ENCODE measurements around the gene RAB20. TPM values are rescaled to one million over a fixed set of nuclear protein-coding genes. Genes with fewer than 3 reads are reported as not detected.
"Not testable (repeated sequence)": the region's sequence is repeated elsewhere in the genome, so short reads cannot be mapped to it uniquely, and the experiment has no call there.

RAB20 gene
- total RNA-seq, 1 donor from 2014 or later: 0.77 TPM

- H3K9me3 Mint-ChIP-seq: no peaks in the 10 kb centered on the region
- H3K36me3 Mint-ChIP-seq (ENCODE audit: low read depth): no peaks in the 10 kb centered on the region
- H3K27ac Mint-ChIP-seq (ENCODE audit: unreplicated experiment): no peak overlapping the region
- no peak for DNase-seq (ENCODE audit: low read depth, low spot score)
- H3K4me3 Mint-ChIP-seq: no peak overlapping the region
- TF ChIP-seq, protein P1, sequence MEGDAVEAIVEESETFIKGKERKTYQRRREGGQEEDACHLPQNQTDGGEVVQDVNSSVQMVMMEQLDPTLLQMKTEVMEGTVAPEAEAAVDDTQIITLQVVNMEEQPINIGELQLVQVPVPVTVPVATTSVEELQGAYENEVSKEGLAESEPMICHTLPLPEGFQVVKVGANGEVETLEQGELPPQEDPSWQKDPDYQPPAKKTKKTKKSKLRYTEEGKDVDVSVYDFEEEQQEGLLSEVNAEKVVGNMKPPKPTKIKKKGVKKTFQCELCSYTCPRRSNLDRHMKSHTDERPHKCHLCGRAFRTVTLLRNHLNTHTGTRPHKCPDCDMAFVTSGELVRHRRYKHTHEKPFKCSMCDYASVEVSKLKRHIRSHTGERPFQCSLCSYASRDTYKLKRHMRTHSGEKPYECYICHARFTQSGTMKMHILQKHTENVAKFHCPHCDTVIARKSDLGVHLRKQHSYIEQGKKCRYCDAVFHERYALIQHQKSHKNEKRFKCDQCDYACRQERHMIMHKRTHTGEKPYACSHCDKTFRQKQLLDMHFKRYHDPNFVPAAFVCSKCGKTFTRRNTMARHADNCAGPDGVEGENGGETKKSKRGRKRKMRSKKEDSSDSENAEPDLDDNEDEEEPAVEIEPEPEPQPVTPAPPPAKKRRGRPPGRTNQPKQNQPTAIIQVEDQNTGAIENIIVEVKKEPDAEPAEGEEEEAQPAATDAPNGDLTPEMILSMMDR (conservative IDR thresholded peaks at IDR 0.05): no peak
- peaks cover 18% of the 10 kb centered on the region for H3K27me3 Mint-ChIP-seq (ENCODE audit: low read depth)
- H3K4me1 Mint-ChIP-seq: peaks cover 12% of the 10 kb centered on the region
These were observed 12.6 kb upstream of the RAB20 start for GRCh38 chr13:110574161-110574560.

DNA sequence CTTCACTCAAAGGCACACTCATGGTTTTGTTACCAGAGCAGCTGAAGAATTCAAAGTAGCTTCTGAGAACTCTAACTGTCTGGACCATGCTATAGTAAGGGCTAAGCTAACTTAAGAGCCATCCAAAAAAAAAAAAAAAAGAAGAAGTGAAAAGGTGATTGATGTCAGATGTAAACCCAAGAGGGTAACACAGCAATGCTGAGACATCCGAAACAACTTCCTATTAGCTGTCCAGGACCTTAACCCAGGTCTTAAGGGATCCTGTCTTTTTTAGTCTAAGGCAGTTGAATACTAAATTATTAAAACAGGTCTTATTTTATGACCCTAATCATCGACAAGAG, 11.2 kb upstream of the RAB20 start:
- Mint-ChIP-seq H3K27ac (ENCODE audit: unreplicated experiment) (no peak overlapping the region), H3K4me3 (no peak overlapping the region), H3K9me3 (no peaks in the 10 kb centered on the region), H3K27me3 (ENCODE audit: low read depth) (peaks cover 18% of the 10 kb centered on the region), H3K36me3 (ENCODE audit: low read depth) (no peaks in the 10 kb centered on the region), H3K4me1 (peaks cover 12% of the 10 kb centered on the region)
- no peak for DNase-seq (ENCODE audit: low read depth, low spot score)
- TF ChIP-seq, protein P1 (conservative IDR thresholded peaks at IDR 0.05): no peak

DNA sequence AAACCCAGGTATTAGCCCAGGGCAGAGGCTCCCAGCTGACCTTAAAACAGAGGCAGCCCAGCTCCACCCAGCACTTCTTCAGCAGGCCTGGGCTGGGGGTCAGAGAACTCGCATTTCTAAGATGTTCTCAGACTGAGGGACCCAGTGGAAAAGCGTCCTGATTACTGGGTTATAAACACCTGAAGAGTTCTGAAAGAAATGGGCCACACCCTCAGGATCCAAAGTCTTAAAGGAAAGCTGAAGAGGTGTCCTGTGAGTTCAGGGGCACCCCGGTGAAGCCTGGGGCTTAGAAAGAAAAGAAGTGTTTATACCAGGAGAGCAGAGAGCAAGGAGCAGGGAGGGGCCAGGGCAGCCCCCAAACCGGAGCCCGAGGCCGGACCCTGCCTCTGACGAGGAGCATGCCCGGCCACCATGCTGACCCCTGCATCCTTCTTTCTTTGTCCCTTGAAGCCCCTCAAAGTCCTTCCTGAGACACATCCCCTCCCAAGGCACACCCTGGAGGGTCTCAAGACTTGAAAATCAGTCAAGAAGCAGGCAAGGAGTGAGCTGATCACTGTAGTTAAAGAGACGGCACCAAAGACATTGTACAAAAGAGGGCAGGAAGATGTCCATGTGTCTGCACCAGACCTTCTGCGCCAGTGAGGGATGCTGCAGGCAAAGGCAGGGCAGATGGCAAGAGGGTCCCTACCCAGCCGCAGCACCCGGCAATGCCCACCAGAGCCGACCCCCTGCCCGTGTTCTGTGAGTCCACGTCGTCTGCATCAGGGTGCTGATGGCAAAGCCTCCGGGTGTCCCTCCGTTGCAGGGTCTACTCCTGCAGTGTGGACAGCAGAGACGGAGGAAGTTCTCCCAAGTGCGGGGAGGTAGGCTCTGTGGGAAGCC, 10.6 kb upstream of the RAB20 start:
- Mint-ChIP-seq H3K4me3 (no peak overlapping the region), H3K9me3 (no peaks in the 10 kb centered on the region), H3K27ac (ENCODE audit: unreplicated experiment) (no peak overlapping the region), H3K36me3 (ENCODE audit: low read depth) (no peaks in the 10 kb centered on the region), H3K4me1 (peaks cover 12% of the 10 kb centered on the region), H3K27me3 (ENCODE audit: low read depth) (peaks cover 18% of the 10 kb centered on the region)
- no peak for DNase-seq (ENCODE audit: low read depth, low spot score)
- TF ChIP-seq, protein P1 (conservative IDR thresholded peaks at IDR 0.05): no peak

GRCh38 chr13:110570886-110571285, 9.4 kb upstream of the RAB20 start:
- Mint-ChIP-seq H3K4me1 (peaks cover 12% of the 10 kb centered on the region), H3K9me3 (no peaks in the 10 kb centered on the region), H3K27me3 (ENCODE audit: low read depth) (peaks cover 18% of the 10 kb centered on the region), H3K4me3 (no peak overlapping the region), H3K36me3 (ENCODE audit: low read depth) (no peaks in the 10 kb centered on the region), H3K27ac (ENCODE audit: unreplicated experiment) (no peak overlapping the region)
- TF ChIP-seq, protein P1 (conservative IDR thresholded peaks at IDR 0.05): no peak
- DNase-seq (ENCODE audit: low read depth, low spot score): no peak

DNA sequence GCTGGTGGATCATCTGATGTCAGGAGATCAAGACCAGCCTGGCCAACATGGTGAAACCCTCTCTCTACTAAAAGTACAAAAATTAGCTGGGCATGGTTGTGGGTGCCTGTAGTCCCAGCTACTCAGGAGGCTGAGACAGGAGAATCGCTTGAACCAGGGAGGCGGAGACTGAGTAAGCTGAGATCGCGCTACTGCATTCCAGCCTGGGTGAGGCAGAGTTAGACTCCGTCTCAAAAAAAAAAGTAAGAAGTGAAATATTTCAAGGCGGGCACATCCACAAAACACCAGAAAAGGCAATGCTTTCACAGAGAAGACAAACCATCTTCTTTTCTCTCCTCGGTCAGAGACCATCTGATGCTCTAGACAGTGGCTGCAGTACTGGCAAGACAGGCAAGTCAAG, 8.4 kb upstream of the RAB20 start:
- not testable (repeated sequence) for DNase-seq (ENCODE audit: low read depth, low spot score); H3K9me3 Mint-ChIP-seq; H3K4me3 Mint-ChIP-seq; H3K36me3 Mint-ChIP-seq (ENCODE audit: low read depth); H3K4me1 Mint-ChIP-seq; H3K27ac Mint-ChIP-seq (ENCODE audit: unreplicated experiment)
- peaks cover 13% of the 10 kb centered on the region for H3K27me3 Mint-ChIP-seq (ENCODE audit: low read depth)

- H3K27ac Mint-ChIP-seq (ENCODE audit: unreplicated experiment): no peak overlapping the region
These were observed 7.1 kb upstream of the RAB20 start for GRCh38 chr13:110568612-110569011.

More at GRCh38 chr13:110568612-110569011, 7.1 kb upstream of the RAB20 start:
- Mint-ChIP-seq H3K27me3 (ENCODE audit: low read depth) (peaks cover 19% of the 10 kb centered on the region), H3K4me1 (no peaks in the 10 kb centered on the region), H3K36me3 (ENCODE audit: low read depth) (no peaks in the 10 kb centered on the region), H3K9me3 (no peaks in the 10 kb centered on the region), H3K4me3 (no peak overlapping the region)
- TF ChIP-seq, protein P1 (conservative IDR thresholded peaks at IDR 0.05): no peak
- no peak for DNase-seq (ENCODE audit: low read depth, low spot score)
